Type B pancreatic cell (in vitro differentiated cells): Measurements from ENCODE around the gene TBC1D22A. TPM values are rescaled to one million over a fixed set of nuclear protein-coding genes. Genes with fewer than 3 reads are reported as not detected.
A peak's percentile ranks its signal among the peaks of the same experiment; 100 is the strongest.

Experiments used
- DNase-seq: peaks from one replicate; pipeline ENCODE4 v3.0.0; 2021; ENCODE audit warnings: mixed read lengths; ENCODE audit not compliant: unreplicated experiment; ENCODE audit errors: extremely low spot score
- H3K27ac Mint-ChIP-seq: 2 replicates; pipeline ENCODE4 v1.8.0; 2021; ENCODE audit warnings: mild to moderate bottlenecking, mixed read lengths
- H3K27me3 Mint-ChIP-seq: 2 replicates; pipeline ENCODE4 v1.8.0; 2021; ENCODE audit warnings: mixed read lengths
- H3K36me3 Mint-ChIP-seq: 2 replicates; pipeline ENCODE4 v1.8.0; 2021; ENCODE audit warnings: mixed read lengths
- H3K4me1 Mint-ChIP-seq: one replicate; pipeline ENCODE4 v1.8.0; 2021; ENCODE audit warnings: mixed read lengths; ENCODE audit not compliant: unreplicated experiment
- H3K4me3 Mint-ChIP-seq: 2 replicates; pipeline ENCODE4 v1.8.0; 2021; ENCODE audit warnings: mild to moderate bottlenecking, mixed read lengths
- H3K9me3 Mint-ChIP-seq: 2 replicates; pipeline ENCODE4 v1.8.0; 2021; ENCODE audit warnings: mixed read lengths
- total RNA-seq: library from RNA; stranded (reverse); gene quantifications from 2 replicates; pipeline ENCODE4 v1.2.1, GENCODE V29; 2021; ENCODE audit warnings: low replicate concordance
- TF ChIP-seq, protein P1 (sequence below): fragments of 200-600 bp; sonication (generic); conservative IDR thresholded peaks from 2 replicates; pipeline ENCODE4 v1.5.0; 2021; ENCODE audit warnings: antibody characterized with exemption, mild to moderate bottlenecking

TBC1D22A gene
- total RNA-seq, 1 donor from 2014 or later, result 16.2 TPM

DNA sequence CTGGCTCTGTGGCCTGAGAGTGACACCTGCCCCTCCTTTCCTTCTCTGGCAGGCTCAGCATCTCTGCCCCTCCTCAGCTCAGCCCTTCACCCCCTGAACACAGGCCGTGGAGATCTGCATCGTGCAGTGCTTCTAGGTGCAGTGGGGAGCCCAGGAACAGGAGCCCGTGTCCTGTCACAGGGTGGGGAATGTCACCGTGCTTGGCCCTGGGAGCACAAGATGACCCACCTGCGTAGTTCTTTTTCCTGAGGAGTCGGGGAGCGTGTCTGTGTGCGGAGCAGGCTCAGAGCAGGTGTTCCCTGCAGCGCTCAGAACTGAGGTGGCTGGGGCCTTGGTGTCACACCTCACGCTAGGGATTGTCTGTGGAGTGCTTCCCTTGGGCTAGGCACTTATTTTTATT is 10.6 kb downstream of the TBC1D22A start:
- H3K9me3 Mint-ChIP-seq, result no peaks in the 10 kb centered on the region
- DNase-seq, result no peak
- TF ChIP-seq, protein P1, sequence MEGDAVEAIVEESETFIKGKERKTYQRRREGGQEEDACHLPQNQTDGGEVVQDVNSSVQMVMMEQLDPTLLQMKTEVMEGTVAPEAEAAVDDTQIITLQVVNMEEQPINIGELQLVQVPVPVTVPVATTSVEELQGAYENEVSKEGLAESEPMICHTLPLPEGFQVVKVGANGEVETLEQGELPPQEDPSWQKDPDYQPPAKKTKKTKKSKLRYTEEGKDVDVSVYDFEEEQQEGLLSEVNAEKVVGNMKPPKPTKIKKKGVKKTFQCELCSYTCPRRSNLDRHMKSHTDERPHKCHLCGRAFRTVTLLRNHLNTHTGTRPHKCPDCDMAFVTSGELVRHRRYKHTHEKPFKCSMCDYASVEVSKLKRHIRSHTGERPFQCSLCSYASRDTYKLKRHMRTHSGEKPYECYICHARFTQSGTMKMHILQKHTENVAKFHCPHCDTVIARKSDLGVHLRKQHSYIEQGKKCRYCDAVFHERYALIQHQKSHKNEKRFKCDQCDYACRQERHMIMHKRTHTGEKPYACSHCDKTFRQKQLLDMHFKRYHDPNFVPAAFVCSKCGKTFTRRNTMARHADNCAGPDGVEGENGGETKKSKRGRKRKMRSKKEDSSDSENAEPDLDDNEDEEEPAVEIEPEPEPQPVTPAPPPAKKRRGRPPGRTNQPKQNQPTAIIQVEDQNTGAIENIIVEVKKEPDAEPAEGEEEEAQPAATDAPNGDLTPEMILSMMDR, result no peak
- H3K4me1 Mint-ChIP-seq, result peaks cover 47% of the 10 kb centered on the region
- H3K36me3 Mint-ChIP-seq, result no peaks in the 10 kb centered on the region
- H3K4me3 Mint-ChIP-seq, result no peak overlapping the region
- peak overlapping the region; percentile 79 for H3K27ac Mint-ChIP-seq
- no peaks in the 10 kb centered on the region for H3K27me3 Mint-ChIP-seq

DNA sequence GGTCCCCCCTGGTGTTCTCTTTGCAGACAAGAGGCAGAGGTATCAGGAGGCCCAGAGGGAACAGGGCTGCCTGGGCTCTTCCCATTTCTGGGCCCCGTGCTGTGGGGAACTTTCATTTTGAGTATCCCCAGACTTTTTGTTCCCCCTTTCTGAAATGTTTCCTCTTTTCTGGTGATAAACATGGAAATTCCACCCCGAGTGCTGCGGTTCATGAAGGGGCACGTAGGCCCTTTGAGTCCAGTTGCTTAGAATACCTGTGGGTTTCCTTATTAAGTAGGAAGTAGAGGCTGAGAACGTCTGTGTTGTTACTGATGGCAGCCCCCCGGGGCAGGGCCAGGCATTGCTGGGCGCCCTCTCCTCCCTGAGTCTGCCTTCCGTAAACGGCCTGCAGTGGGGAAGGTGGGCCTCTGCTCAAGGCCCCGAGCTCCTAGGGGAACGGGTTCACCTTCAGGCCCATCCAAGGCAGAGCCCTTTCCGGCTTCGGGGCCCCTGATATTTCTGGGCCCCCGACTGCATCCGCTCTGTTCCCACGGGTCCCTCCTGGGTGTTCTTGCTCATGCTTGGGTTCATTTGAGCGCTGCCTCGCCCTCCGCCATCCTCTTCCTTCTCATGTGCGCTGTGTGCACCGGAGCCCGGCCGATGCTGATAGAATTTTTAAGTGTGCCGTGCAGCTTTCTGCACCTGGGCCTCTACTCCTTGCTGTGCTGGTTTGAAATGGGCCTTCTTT is 12.0 kb downstream of the TBC1D22A start:
- peak overlapping the region; percentile 51 for H3K4me3 Mint-ChIP-seq
- peaks cover 45% of the 10 kb centered on the region for H3K4me1 Mint-ChIP-seq
- peak overlapping the region; percentile 88 for H3K27ac Mint-ChIP-seq
- TF ChIP-seq, protein P1, result no peak
- H3K36me3 Mint-ChIP-seq, result no peaks in the 10 kb centered on the region
- H3K9me3 Mint-ChIP-seq, result no peaks in the 10 kb centered on the region
- no peaks in the 10 kb centered on the region for H3K27me3 Mint-ChIP-seq
- no peak for DNase-seq

DNA sequence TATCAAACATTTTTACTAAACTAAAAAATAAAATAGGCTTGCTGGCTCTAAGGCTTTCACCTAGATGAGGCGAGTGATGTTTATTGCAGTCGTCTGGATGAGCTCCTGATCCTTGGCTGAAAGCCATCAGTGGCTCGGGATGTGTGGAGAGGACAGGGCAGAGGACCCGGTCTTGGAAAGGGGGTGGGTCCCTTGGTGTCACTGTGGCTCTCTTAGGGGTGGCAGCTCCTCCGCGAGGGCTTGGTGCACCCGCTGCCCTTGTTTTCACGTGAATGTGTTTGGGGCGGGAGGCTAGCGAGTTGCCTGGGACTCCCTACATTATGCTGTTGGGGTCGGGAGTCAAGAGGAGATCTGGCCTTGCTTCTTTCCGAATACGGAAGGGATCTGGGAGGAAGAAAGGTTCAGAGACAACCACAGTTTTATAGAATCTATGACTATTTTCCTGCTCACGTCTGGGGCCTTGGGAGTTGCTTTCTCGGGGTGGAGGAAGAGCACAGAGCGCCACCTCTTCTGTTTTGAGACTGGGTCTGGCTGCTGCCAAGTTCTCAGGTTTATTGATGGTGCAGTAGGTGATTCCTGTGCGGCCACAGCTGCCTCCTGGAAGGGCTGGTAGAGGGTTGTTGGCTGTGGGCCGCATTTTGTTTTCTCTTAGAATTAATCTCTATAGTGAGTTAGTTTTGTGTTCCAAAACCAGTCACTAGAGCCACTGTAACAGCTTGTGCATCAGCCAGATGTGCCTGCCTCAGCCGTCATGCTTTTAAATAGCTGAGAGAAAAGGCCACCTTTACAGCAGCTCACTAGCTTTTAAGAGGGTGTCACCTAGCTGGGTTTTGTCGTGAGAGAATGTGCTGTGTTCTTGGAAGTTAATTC is 12.8 kb downstream of the TBC1D22A start:
- DNase-seq, result no peak
- peak overlapping the region; percentile 4 for H3K4me3 Mint-ChIP-seq
- H3K9me3 Mint-ChIP-seq, result no peaks in the 10 kb centered on the region
- H3K27ac Mint-ChIP-seq, result peak overlapping the region; percentile 88
- TF ChIP-seq, protein P1, result no peak
- H3K36me3 Mint-ChIP-seq, result no peaks in the 10 kb centered on the region
- no peaks in the 10 kb centered on the region for H3K27me3 Mint-ChIP-seq
- peaks cover 41% of the 10 kb centered on the region for H3K4me1 Mint-ChIP-seq

DNA sequence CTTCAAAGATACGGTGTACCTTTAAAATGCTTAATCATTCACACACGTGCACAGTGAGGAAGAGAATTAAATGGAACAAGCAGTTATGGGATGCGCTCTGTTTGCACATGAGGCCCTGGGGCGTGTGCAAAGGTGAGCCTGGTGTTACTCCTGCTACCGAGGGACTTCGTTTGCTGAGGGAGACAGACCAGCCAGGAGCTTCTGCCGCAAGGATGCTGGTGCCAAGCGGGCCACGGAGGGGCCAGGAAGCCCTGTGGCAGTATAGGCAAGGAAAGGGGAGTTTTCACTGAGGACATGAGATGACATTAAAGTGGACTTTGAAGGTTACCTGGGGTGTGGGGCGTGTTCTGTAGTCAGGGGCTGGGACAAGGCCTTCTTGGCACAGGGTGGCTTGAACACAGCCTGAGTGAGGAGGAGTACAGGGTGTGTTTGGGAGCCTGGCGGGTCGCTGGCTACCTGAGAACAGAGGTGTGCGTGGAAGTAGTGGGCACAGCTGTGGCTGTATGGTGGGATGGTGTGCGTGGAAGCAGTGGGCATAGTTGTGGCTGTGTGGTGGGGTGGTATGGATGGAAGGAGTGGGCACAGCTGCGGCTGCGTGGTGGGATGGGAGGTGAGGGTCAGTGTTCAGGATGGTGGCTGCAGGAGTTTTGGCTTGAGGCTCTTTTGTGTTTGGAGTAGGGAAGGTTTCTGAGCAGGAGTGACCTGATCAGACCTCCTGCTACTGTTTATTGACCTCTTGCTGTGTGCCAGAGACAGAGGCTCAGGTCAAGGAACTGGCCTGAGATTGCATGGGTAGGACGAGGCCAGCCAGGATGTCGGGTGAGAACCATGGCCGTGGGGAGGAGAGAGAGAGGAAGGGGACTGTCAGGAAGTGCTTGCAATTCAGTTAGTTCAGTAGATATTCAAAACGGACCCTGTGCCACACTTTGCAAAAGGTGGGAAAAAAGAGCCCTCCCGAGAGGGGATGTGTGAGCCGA is 13.7 kb downstream of the TBC1D22A start:
- H3K4me3 Mint-ChIP-seq, result peak overlapping the region; percentile 52
- DNase-seq, result no peak
- peak overlapping the region; percentile 88 for H3K27ac Mint-ChIP-seq
- no peaks in the 10 kb centered on the region for H3K36me3 Mint-ChIP-seq
- no peaks in the 10 kb centered on the region for H3K9me3 Mint-ChIP-seq
- H3K4me1 Mint-ChIP-seq, result peaks cover 41% of the 10 kb centered on the region
- H3K27me3 Mint-ChIP-seq, result no peaks in the 10 kb centered on the region
- TF ChIP-seq, protein P1, result no peak
